DMS53 (cell line): ENCODE results near the gene TTC28.
"Not testable (repeated sequence)": the region's sequence is repeated elsewhere in the genome, so short reads cannot be mapped to it uniquely, and the experiment has no call there.

Experiments used
- DNase-seq: peaks from one replicate; lab custom pipeline; 2025; lab: John Stamatoyannopoulos, UW

TTC28 gene

DNA sequence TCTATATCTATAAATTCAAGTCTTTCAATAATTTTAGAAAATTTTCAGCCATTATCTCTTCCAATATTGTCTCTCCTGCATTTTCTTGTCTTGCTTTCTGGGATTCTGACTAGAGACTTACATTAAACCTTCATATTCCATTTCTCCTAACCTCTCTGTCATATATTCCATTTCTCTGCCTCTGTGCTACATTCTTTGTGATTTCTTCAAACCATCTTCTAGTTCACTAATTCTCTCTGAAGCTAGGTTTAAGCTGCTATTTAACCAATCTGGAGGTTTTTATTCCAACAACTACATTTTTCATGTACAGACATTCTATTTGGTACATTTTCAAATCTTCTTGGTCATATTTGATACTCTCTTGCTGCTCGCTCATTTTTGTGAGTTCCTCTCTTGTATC, 122.5 kb downstream of the TTC28 start:
- DNase-seq, result no peak

DNA sequence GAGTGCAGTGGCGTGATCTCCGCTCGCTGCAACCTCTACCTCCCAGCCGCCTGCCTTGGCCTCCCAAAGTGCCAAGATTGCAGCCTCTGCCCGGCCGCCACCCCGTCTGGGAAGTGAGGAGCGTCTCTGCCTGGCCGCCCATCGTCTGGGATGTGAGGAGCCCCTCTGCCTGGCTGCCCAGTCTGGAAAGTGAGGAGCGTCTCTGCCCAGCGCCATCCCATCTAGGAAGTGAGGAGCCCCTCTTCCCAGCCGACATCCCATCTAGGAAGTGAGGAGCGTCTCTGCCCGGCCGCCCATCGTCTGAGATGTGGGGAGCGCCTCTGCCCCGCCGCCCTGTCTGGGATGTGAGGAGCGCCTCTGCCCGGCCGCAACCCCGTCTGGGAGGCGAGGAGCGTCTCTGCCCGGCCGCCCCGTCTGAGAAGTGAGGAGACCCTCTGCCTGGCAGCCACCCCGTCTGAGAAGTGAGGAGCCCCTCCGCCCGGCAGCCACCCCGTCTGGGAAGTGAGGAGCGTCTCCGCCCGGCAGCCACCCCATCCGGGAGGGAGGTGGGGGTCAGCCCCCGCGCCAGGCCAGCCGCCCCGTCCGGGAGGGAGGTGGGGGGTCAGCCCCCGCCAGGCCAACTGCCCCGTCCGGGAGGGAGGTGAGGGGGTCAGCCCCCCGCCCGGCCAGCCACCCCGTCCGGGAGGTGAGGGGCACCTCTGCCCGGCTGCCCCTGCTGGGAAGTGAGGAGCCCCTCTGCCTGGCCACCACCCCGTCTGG, 126.4 kb downstream of the TTC28 start:
- DNase-seq, result not testable (repeated sequence)

DNA sequence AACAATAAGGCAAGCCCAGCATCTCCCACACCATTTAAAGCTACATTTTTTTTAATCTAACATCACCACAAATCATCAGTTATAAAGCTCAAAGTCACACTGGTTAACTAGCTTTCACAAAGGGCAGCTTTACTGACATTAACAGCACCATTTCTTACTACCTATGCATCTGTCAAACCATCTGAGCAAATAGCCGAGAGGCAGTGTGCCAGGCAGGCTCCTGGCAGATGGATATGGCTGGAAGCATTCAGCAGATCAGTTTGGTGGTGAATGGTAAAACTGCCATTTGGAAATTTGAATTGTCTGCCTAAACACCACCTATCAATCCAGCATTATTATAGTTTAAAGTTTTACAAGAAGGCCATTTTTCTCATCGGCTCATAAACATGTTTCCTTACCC, 131.2 kb downstream of the TTC28 start:
- no peak for DNase-seq

DNA sequence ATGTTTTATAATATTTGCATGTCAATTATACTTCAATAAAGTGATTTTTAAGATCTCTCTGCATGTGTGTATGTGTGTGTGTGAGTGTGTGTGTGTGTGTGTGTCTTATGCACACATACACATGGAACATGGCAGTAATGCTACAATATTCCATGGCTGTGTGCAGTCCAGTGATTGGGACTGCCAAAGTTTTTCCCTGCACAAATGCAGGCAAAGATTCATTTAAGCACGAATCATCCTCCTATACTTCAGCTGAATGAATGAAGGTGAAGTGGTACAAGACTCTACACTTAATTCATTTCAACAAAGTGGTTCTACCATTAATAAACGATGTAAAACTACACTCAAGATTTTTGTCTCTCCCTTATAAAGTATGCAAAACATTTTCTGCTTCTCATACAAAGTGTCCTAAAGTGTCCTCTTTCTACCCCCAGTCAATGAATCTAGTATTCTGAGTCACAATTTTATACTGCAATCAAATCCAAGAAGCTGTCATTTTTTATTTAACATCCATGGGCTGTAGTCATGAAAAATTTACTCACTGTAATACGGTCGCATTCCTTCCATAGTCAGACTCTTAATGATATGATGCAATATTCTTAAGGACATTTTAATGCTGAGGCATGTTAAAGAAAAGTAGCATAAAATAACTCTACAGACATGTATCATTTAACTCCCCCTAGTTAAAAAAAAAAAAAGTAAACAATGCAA, 132.4 kb downstream of the TTC28 start:
- no peak for DNase-seq

DNA sequence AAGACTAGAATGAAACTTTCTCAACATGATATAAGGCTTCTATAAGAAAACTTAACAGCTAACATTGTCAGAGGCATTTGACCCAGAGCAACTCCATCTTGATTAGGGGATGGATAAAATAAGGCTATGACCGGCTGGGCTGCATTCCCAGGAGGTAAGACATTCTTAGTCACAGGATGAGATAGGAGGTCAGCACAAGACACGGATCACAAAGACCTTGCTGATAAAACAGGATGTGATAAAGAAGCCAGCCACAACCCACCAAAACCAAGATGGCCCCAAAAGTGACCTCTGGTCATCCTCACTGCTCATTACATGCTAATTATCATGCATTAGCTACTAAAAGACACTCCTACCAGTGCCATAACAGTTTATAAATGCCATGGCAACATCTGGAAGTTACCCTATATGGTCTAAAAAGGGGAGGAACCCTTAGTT, 135.2 kb downstream of the TTC28 start:
- DNase-seq, result no peak

DNA sequence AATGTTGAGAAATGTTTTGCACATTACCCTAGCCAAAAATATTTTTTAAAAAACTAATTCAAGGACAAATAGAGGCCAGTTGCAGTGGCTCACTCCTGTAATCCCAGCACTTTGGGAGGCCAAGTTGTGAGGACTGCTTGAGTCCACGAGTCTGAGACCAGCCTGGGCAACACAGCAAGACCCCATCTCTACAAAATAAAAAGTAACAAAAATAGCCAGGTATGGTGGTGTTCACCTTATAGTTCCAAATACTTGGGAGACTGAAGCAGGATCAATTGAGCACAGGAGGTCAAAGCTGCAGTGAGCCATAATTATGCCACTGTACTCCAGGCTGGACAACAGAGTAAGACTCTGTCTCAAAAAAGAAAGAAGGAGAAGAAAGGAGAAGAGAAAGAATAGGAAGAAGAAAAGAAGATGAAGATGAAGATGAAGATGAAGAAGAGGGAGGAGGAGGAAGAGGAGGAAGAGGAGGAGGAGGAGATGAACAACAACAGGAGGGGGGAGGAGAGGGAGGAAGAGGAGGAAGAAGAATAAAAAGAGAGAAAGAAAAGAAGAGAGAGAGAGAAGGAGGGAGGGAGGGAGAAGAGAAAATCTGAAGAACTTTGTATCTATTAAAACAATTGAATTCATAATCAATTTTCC, 136.5 kb downstream of the TTC28 start:
- no peak for DNase-seq

DNA sequence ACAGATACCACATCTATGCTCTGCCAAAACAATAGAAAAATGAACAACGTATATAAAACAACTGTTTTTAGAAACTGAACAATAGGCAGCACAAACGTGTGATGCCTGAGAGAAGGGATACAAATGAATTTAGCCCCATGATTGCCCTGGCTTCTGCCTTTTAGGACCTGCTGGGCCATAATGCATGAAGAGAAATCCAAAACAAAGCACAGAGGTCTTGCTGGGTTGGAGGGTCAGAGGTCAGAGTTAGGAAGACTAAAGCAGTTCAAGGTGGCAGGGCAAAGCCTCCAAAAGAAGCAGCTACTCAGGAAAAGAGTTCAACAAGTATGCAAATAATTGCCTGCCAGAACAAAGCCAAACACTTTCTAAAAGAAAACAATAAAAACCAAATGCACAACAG, 138.5 kb downstream of the TTC28 start:
- no peak for DNase-seq

DNA sequence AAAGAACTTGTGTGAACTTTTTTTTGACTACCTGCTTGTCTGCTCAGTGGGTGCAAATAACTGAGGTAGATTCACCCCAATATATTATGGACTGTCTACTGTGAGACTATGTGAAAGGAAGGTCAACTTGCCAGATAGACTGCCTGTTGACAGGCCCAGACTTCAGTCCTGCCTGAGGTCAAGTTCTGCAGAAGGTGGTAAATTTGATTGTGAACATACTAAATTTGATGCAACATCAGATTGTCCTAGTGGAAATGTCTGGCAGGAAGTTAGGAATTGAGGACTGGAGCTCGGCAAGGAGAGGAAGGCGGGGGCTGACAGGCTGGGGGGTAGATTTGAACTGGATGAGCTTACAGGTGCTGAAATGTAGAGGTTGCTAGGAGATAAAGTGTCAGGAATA, 140.7 kb downstream of the TTC28 start:
- no peak for DNase-seq

DNA sequence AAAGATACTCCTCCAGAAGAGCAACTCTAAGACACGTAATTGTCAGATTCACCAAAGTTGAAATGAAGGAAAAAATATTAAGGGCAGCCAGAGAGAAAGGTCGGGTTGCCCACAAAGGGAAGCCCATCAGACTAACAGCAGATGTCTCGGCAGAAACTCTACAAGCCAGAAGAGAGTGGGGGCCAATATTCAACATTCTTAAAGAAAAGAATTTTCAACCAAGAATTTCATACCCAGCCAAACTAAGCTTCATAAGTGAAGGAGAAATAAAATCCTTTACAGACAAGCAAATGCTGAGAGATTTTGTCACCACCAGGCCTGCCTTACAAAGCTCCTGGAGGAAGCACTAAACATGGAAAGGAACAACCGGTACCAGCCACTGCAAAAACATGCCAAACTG, 149.1 kb downstream of the TTC28 start:
- not testable (repeated sequence) for DNase-seq

DNA sequence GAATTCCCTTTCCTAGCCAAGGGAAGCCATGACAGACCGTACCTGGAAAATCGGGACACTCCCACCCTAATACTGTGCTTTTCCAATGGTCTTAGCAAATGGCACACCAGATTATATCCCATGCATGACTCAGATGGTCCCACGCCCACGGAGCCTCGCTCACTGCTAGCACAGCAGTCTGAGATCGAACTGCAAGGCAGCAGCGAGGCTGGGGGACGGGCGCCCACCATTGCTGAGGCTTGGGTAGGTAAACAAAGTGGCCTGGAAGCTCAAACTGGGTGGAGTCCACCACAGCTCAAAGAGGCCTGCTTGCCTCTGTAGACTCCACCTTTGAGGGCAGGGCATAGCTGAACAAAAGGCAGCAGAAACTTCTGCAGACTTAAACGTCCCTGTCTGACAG, 150.5 kb downstream of the TTC28 start:
- DNase-seq, result not testable (repeated sequence)

DNA sequence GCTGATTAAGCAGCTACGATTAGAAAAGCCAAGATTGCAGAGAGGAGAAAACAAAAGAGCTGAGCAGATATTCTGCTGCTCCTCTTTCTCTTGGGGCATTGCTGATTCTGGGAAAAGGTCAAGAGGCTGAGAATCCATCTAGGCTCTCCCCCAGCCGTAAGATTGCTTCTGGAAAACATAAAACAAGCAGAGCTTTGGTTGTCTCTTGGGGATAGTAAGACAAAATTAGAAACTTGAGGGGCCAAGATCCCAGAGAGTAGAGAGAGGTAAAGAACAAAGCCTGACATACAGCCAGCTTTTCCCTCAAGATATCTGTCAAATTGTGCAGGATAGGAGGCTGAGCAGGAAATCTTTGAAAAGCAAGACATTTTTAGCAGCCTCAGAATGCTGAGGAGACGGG, 158.2 kb downstream of the TTC28 start:
- no peak for DNase-seq

DNA sequence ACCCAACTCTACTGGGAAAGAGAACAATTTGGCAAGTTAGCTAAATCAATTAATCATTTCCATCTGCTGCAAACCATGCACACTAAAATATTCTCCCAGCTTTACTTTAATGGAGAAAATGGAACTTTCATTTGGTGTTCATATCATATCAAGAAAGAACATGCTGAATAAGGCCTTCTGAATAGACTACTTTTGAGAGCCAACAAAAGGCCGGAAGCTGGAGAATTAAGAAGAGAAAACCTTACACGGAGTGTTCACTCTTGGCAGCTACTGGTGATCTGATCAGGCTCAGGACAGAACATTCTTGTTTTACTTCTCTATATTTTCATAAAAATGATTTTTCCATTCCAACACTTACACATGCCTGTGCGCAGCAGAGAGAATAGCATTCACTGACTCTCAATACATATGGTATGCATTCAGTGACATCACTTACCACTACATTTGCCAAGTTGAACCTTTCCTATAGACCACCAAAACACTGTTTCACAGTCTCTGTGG, 165.3 kb downstream of the TTC28 start:
- DNase-seq, result no peak

DNA sequence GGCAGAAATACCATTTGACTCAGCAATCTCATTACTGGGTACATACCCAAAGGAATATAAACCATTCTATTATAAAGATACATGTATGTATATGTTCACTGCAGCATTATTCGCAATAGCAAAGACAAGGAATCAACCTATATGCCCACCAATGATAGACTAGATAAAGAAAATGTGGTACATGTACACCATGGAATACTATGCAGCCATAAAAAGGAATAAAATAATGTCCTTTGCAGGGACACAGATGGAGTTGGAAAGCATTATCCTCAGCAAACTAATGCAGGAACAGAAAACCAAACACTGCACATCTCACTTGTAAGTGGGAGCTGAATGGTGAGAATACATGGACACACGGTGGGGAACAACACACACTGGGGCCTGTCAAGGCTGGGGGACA, 167.3 kb downstream of the TTC28 start:
- DNase-seq, result not testable (repeated sequence)

DNA sequence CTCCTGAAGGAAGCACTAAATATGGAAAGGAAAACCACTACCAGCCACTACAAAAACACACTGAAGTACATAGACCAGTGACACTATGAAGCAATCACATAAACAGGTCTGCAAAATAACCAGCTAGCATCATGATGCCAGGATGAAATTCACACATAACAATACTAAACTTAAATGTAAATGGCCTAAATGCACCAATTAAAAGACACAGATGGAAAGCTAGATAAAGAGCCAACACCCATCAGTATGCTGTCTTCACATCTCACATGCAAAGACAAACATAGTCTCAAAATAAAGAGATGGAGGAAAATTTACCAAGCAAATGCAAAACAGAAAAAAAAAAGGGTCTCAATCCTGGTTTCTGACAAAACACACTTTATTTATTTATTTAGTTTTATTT, 171.7 kb downstream of the TTC28 start:
- DNase-seq, result no peak

DNA sequence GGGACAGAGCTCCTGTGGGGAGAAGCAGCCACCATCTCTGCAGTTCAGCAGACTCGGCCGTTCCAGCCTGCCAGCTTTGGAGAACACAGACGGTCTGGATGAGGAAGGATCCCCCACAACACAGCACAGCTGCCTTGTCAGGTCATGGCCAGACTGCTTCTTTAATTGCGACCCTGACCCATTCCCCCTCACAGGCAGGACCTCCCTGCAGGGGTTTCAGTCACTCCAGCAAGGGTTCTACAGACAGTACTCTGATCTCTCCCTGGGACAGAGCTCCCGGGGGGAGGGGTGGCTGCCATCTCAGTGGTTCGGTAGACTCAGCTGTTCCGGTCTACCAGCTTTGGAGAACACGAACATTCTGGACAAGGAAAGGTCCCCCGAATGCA, 173.5 kb downstream of the TTC28 start:
- DNase-seq, result no peak

DNA sequence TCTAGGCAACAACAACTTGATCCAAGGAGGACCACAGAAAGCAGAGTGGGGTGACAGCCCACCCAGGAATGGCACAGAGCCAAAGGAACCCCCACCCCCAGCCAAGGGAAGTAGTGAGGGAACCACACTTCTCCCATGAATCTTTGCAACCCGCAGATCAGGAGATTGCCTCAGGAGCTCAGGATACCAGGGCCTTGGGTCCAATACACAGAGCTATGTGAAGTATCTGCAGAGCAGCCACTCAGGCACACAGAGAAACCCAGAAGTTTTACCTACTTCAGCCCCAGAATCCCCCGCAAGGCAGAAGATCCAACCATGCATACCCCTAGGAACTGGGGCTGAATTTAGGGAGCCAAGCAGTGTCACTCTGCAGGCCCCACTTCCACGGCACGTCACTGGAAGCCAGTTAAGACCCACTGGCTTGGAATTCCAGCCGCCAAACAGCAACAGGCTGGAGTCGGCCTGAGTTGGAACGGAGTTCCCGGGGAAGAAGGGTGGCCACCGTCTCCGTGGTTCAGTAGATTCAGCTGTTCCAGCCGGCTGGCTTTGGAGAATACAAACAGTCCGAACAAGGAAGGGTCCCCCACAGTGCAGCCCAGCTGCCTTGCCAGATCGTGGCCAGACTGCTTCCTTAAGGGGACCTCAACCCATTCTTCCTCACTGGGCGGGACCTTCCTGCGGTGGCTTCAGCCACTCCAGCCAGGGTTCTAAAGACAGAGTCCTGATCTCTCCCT, 174.1 kb downstream of the TTC28 start:
- no peak for DNase-seq

DNA sequence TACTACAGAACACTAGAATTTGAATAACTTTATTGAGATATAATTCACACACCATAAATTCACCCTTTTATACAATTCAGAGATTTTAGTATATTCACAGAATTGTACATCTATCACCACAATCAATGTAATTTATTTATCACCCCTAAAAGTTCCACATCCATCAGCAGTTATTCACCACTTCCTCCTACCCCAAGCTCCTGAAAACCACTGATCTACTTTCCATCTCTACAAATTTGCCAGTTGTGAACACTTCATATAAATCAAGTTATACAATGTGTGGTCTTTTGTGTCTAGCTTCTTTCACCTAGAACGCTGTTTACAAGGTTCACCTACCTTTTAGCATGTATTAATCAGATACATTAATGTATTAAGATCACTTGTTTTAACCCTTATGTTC, 179.6 kb downstream of the TTC28 start:
- DNase-seq, result no peak

DNA sequence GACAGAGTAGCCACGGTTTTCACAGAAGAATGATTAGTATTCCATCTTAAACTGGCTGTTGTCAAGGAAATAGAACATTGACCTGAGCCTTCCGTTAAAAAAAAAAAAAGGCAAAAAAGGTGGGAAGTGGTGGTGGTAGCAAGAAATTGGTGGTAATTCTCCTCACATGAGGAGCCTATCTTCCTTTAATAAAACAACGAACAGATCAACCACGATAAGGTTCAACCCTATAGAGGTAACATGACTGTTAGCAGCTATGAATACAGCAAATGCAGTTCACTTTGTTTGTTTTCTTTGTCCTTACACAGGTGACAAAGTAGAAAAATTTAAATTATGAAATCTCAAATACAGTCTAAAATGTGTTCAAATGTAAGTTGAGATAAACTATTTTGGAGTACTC, 181.6 kb downstream of the TTC28 start:
- DNase-seq, result no peak

DNA sequence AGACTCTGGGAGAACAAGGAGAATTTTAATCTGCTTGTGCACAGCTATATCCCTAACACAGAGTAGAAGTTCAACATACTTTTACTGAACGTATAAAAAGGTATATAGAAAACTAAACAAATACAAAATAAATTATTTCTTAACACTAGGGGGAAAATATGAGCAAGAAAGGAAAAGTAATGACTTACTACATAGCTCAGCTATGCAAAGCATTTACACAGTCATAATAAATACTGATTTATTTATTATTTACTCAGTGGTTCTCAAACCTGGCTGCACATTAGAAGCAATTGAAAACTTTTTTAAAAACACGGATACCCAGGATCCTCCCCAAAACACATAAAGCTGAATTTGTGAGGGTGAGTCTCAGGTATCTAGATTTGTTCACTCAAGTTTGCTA, 182.5 kb downstream of the TTC28 start:
- DNase-seq, result no peak

DNA sequence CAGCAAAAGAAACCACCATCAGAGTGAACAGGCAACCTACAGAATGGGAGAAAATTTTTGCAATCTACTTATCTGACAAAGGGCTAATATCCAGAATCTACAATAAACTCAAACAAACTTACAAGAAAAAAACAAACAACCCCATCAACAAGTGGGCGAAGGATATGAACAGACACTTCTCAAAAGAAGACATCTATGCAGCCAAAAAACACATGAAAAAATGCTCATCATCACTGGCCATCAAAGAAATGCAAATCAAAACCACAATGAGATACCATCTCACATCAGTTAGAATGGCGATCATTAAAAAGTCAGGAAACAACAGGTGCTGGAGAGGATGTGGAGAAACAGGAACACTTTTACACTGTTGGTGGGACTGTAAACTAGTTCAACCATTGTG, 188.4 kb downstream of the TTC28 start:
- DNase-seq, result not testable (repeated sequence)

DNA sequence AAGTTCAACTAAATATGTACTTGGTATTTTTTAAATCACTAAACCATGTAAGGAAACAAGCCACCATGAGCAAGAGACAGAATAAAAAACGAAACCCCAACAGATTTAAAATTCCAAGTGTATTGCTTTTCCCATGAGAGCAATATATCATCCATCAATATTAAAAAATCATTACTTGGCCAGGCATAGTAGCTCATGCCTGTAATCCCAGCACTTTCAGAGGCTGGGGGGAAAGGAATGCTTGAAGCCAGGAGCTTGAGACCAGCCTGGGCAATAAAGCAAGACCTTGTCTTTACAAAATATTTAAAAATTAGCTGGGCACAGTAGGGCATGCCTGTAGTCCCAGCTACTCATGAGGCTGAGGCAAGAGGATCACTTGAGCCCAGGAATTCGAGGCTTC, 190.8 kb downstream of the TTC28 start:
- no peak for DNase-seq

DNA sequence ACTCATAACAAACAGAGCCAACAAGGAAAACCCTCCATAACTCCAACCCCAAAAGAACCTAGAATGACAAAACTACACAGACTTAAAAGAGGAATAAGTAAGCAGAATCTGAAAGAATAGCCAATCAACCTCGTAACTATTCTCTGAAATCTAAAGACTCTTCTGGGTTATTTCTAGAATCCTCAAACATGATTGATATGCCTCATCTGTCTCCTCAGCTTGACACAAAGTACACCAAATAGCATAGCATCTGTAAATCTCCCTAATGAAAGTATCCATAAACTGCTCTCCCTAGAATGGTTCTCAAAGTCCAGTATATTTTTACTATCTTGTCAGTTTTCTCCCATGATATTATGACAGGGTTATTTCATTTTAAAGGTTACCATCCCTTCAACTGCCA, 195.0 kb downstream of the TTC28 start:
- no peak for DNase-seq
